ENCODE data around the gene ACY1. TPM values are rescaled to one million over a fixed set of nuclear protein-coding genes. Genes with fewer than 3 reads are reported as not detected.
A peak's percentile ranks its signal among the peaks of the same experiment; 100 is the strongest.

ACY1 gene
- polyA plus RNA-seq, 2 of the 4 experiments (the other 2 are of a cell fraction): 20.7 to 21.1 TPM

DNA sequence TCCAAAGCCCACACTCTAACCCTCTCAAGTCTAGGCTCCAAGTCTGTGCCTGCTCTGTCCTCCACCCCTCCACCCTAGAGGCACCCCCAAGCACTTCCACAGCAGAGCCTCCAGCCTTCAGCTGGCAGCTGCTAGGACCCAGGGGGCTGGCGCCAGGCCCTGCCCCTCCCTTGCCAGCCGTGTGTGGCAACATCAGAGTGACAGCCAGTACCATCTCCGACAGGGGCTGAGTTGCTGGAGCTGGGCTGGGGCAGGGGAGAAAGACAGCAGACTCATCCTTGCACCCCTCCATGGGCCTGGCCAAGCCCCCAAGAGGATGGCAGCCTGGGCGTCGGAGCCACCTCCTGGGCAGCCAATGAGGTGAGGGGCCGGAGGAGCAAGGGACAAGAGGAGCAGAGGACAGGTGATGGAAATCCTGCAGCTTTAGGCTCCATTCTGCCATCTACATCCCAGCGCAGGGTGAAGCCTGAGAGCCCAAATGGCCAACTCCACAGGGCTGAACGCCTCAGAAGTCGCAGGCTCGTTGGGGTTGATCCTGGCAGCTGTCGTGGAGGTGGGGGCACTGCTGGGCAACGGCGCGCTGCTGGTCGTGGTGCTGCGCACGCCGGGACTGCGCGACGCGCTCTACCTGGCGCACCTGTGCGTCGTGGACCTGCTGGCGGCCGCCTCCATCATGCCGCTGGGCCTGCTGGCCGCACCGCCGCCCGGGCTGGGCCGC lies 28.0 kb upstream of the ACY1 start, which contains the start of gene GPR62:
TSS of gene GPR62 (plus strand) at position 207 of the 718 bp plus-strand sequence. CDS start at position 479, 272 bp downstream.
- 86% methylated on average over 10 of the region's 33 CpGs for WGBS (ENCODE audit: missing lambda C conversion rate)
- no peak for FAIRE-seq
- Histone ChIP-seq H3K27ac (no peak within 1 kb of the TSS), H3K4me3 (no peak within 1 kb of the TSS), H3K9me3 (no peaks in the 10 kb centered on the region), H3K4me1 (no peaks in the 10 kb centered on the region; the same call in 1 of the 3 replicates), H3K4me2 (no peak within 1 kb of the TSS)
- ChIA-PET POLR2A (no interaction called here), CTCF (interaction anchor here (0.9 to 3.2 kb wide), 3 partner anchors 9 to 19 kb away, joined by 4 to 15 read pairs (median 8); partner anchors contain the start of genes ABHD14A, ABHD14B and PARP3)
- peak; percentile 26 to 41; a peak in 3 of 6 replicates for ATAC-seq
- TF ChIP-seq BCL3 (IDR thresholded peaks at IDR 0.05) (no peak), JUN (IDR thresholded peaks at IDR 0.05) (no peak)
- DNase-seq (ENCODE audit: low read depth in 1 of 2, low spot score in 1 of 2): no peak

DNA sequence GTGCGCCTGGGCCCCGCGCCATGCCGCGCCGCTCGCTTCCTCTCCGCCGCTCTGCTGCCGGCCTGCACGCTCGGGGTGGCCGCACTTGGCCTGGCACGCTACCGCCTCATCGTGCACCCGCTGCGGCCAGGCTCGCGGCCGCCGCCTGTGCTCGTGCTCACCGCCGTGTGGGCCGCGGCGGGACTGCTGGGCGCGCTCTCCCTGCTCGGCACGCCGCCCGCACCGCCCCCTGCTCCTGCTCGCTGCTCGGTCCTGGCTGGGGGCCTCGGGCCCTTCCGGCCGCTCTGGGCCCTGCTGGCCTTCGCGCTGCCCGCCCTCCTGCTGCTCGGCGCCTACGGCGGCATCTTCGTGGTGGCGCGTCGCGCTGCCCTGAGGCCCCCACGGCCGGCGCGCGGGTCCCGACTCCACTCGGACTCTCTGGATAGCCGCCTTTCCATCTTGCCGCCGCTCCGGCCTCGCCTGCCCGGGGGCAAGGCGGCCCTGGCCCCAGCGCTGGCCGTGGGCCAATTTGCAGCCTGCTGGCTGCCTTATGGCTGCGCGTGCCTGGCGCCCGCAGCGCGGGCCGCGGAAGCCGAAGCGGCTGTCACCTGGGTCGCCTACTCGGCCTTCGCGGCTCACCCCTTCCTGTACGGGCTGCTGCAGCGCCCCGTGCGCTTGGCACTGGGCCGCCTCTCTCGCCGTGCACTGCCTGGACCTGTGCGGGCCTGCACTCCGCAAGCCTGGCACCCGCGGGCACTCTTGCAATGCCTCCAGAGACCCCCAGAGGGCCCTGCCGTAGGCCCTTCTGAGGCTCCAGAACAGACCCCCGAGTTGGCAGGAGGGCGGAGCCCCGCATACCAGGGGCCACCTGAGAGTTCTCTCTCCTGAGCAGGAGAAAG lies 27.2 kb upstream of the ACY1 start:
- 92% methylated on average over 67 of the region's 97 CpGs for WGBS (ENCODE audit: missing lambda C conversion rate)
- no peak overlapping the region for H3K4me3 ChIP-seq

DNA sequence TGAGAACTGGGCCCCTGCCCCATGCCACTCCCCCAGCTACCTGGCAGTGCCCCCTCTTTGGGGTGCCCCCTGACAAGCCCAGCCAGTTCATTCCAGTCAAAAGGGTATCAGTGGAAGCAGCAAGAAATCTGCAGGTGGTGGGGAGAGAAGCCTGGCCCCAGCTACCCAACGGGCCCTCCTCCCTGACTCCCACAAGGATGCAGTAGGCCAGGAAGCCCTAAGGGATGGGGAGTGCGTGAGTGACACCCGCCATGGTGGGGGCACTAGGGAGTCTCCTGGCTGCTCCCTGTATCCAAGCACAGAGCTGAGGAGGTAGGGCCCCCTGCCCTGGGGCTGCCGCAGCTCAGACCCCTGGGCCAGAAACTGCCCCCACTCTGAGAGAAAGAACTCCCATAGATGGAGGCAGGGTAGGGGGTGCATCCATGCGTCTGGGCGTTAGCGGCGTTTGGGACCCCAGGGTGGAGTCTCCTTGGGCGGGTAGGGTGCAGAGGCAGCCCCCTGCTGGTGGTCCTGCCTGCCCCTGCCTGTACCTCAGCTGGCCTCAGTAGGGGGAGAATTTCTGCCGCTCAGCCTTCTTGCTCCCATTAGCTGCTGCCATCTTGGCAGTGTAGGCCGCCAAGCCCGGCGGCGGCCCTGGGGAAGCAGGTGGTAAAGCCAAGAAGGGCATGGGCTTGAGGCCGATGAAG lies 25.7 kb upstream of the ACY1 start:
- Histone ChIP-seq H3K4me2 (no peak overlapping the region), H3K4me1 (no peaks in the 10 kb centered on the region; the same call in 1 of the 3 replicates), H3K4me3 (no peak overlapping the region), H3K9me3 (no peaks in the 10 kb centered on the region), H3K27ac (no peak overlapping the region)
- ATAC-seq (no peak), FAIRE-seq (no peak), DNase-seq (ENCODE audit: low read depth in 1 of 2, low spot score in 1 of 2) (no peak)
- ChIA-PET POLR2A (no interaction called here), CTCF (interaction anchor here (1.2 to 2.9 kb wide), 3 partner anchors 9 to 16 kb away, joined by 3 to 13 read pairs (median 9); partner anchors contain the start of genes ABHD14B, PARP3 and PCBP4)
- 81% methylated on average over 9 of the region's 15 CpGs for WGBS (ENCODE audit: missing lambda C conversion rate)
- TF ChIP-seq HEYL (CRISPR knock-in tag; IDR thresholded peaks at IDR 0.05): no peak
- no peak for TF ChIP-seq ZNF302 (CRISPR knock-in tag; IDR thresholded peaks at IDR 0.05)
- TF ChIP-seq CHD4 (IDR thresholded peaks at IDR 0.05; ENCODE audit: borderline replicate concordance): no peak
- TF ChIP-seq ZSCAN20 (CRISPR knock-in tag; IDR thresholded peaks at IDR 0.05): no peak
- TF ChIP-seq CEBPB (IDR thresholded peaks at IDR 0.05): no peak
- TF ChIP-seq, protein P1, sequence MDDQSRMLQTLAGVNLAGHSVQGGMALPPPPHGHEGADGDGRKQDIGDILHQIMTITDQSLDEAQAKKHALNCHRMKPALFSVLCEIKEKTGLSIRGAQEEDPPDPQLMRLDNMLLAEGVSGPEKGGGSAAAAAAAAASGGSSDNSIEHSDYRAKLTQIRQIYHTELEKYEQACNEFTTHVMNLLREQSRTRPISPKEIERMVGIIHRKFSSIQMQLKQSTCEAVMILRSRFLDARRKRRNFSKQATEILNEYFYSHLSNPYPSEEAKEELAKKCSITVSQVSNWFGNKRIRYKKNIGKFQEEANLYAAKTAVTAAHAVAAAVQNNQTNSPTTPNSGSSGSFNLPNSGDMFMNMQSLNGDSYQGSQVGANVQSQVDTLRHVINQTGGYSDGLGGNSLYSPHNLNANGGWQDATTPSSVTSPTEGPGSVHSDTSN (IDR thresholded peaks at IDR 0.05): no peak
- TF ChIP-seq, protein P2, sequence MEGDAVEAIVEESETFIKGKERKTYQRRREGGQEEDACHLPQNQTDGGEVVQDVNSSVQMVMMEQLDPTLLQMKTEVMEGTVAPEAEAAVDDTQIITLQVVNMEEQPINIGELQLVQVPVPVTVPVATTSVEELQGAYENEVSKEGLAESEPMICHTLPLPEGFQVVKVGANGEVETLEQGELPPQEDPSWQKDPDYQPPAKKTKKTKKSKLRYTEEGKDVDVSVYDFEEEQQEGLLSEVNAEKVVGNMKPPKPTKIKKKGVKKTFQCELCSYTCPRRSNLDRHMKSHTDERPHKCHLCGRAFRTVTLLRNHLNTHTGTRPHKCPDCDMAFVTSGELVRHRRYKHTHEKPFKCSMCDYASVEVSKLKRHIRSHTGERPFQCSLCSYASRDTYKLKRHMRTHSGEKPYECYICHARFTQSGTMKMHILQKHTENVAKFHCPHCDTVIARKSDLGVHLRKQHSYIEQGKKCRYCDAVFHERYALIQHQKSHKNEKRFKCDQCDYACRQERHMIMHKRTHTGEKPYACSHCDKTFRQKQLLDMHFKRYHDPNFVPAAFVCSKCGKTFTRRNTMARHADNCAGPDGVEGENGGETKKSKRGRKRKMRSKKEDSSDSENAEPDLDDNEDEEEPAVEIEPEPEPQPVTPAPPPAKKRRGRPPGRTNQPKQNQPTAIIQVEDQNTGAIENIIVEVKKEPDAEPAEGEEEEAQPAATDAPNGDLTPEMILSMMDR (IDR thresholded peaks at IDR 0.05): no peak
- TF ChIP-seq EP300 (IDR thresholded peaks at IDR 0.05): no peak
- TF ChIP-seq PHF8 (IDR thresholded peaks at IDR 0.05; ENCODE audit: borderline replicate concordance, low read depth): no peak
- no peak for TF ChIP-seq HMGXB4 (CRISPR knock-in tag; IDR thresholded peaks at IDR 0.05; ENCODE audit: borderline replicate concordance)
- no peak for TF ChIP-seq RCOR1 (IDR thresholded peaks at IDR 0.05; ENCODE audit: low read depth, low read length)
- no peak for TF ChIP-seq RNF2 (IDR thresholded peaks at IDR 0.05; ENCODE audit: borderline replicate concordance, low read depth)
- TF ChIP-seq ZFP36 (IDR thresholded peaks at IDR 0.05; ENCODE audit: borderline replicate concordance, partially characterized antibody): no peak
- TF ChIP-seq, protein P3, sequence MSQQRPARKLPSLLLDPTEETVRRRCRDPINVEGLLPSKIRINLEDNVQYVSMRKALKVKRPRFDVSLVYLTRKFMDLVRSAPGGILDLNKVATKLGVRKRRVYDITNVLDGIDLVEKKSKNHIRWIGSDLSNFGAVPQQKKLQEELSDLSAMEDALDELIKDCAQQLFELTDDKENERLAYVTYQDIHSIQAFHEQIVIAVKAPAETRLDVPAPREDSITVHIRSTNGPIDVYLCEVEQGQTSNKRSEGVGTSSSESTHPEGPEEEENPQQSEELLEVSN (IDR thresholded peaks at IDR 0.05; ENCODE audit: borderline replicate concordance, low read depth): no peak

More for the DNA sequence above, 27.2 kb upstream of the ACY1 start:
- Histone ChIP-seq H3K27ac (no peak overlapping the region), H3K9me3 (no peaks in the 10 kb centered on the region), H3K4me2 (no peak overlapping the region), H3K4me1 (no peaks in the 10 kb centered on the region; the same call in 1 of the 3 replicates)
- POLR2A ChIA-PET: no interaction called here
- DNase-seq (ENCODE audit: low read depth in 1 of 2, low spot score in 1 of 2): no peak
- peak in 1 of 2 experiments; percentile 48; a peak in 3 of 6 replicates for ATAC-seq
- TF ChIP-seq, protein P3 (IDR thresholded peaks at IDR 0.05; ENCODE audit: borderline replicate concordance, low read depth): no peak
- TF ChIP-seq RNF2 (IDR thresholded peaks at IDR 0.05; ENCODE audit: borderline replicate concordance, low read depth): no peak
- TF ChIP-seq FOSL2 (IDR thresholded peaks at IDR 0.05): no peak
- TF ChIP-seq FOSL2 (CRISPR knock-in tag; IDR thresholded peaks at IDR 0.05): no peak
- no peak for TF ChIP-seq NFE2L2 (conservative IDR thresholded peaks at IDR 0.05; ENCODE audit: low read length)
- TF ChIP-seq CHD2 (IDR thresholded peaks at IDR 0.05; ENCODE audit: low read length, partially characterized antibody): no peak
- no peak for TF ChIP-seq RCOR1 (IDR thresholded peaks at IDR 0.05; ENCODE audit: low read depth, low read length)
- TF ChIP-seq EHMT2 (IDR thresholded peaks at IDR 0.05; ENCODE audit: low read depth): no peak
- no peak for TF ChIP-seq CHD4 (IDR thresholded peaks at IDR 0.05; ENCODE audit: borderline replicate concordance)
- no peak for FAIRE-seq
- CTCF ChIA-PET: interaction anchor here (1.4 to 2.9 kb wide), 2 partner anchors 13 to 18 kb away, joined by 9 to 13 read pairs; partner anchors contain the start of genes ABHD14B and PARP3

Data from A549 (cell line).